Endometrium (tissue), 2 donors: ENCODE data around the gene FBRS.
"Not testable (repeated sequence)": the region's sequence is repeated elsewhere in the genome, so short reads cannot be mapped to it uniquely, and the experiment has no call there.

Source experiments
- FAIRE-seq: peaks from 2 replicates; lab custom pipeline; 2012; peaks lifted over from hg19 to GRCh38; lab: Jason Lieb, UNC
- donor health status: control.
- donor health status: control.

FBRS gene

DNA sequence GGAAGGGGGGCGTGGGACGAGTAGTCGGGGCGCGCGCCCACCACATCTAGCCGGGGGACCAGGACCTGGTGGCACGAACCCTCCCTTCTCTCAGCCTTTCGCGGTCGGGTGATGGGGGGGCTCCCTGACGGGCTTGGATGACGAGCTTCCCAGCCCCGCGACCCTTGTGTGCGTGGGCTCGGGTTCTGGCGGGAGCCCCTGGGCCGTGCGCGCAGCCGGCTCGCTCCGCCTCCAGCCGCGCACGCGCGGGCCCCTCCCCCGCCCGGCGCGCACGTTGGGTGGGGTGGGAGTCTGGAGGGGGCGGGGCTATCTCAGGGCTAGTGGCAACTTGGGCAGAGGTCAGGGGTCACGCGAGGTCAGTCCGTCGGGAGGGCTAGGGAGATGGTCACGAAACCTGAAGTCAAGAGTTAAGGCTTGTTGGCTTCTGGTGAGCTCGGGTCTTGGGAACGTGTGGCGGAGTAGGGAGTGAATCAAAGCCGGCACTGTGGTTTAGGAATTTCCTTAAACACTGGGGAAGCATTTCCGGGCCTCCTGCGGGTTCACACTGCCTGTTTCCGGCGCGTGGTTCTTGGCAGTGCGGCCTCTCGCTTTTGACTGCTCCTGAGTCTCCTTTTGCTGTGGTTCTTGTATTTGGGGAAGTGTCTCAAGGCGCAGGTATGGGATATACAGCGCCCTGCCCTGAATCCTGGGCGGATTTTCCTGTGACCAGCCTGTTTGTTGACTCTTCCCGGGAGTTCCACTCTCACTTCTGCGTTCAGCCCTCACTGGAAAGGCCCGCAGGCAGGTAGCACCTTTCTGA is 40.8 kb downstream of the FBRS start, which contains the start of gene SRCAP:
TSS of gene SRCAP (plus strand) at position 356 of the 799 bp plus-strand sequence. CDS start 1,654 bp downstream, outside the sequence.
- FAIRE-seq, result no peak

DNA sequence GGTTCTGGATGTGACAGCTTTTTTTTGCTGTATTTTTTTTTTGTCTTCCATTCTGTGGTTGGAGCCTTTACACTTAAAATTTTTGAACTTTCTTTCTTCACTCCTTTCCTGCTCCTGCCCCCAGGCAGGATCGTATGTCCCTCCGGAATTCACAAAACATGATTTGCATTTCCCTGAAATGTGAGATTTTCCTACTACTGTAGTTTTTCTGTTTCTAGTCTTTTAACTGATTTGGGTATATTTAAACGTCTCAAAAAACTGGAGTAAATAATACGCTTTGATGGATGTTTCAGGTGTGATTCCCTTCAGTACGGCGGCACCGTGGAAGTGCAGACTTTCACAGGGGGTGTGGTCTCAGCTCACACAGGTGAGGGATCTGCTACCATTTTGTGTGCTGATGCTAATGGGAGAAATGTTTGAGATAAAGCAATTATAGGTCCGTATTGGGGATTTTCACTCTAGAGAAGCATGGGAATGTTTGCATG is 41.4 kb downstream of the FBRS start:
- no peak for FAIRE-seq

DNA sequence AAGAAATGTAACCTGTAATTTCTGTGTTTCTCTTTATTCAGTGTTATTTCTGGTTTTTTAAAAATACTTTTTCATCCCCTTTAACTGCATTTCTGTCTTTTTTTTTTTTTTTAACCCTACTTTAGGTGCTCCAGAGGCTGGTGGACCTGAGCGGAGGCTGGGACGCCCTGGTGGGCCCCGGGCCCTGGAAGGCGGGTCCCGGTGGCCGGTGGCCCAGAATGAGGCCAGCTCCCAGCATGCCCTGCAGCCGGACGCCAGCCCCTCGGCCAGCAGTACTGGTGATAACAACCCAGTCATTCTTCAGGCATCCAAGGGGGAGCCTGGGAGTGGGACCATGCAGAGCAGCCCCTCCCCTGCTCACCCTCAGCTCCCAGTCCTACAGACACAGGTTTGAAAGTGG is 42.3 kb downstream of the FBRS start:
- no peak for FAIRE-seq

DNA sequence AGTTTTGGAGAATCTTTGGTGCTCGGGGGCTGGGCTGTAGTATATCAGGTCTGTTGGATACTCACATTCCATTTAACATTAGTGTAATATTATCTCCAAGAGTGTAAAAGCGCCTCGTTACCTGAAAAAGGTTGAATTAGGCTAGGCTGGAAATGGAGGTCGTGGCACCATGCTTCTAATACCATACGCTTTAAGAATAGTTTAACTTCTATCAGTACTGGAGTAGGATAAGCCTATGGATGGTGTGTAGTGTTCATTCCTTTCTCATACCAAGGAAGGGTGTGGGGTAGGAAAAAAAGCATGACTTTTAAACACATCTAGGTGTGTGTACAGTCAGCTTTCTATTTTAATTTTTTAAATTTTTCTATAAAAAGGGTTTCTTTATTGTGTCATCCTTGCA is 42.7 kb downstream of the FBRS start:
- no peak for FAIRE-seq

DNA sequence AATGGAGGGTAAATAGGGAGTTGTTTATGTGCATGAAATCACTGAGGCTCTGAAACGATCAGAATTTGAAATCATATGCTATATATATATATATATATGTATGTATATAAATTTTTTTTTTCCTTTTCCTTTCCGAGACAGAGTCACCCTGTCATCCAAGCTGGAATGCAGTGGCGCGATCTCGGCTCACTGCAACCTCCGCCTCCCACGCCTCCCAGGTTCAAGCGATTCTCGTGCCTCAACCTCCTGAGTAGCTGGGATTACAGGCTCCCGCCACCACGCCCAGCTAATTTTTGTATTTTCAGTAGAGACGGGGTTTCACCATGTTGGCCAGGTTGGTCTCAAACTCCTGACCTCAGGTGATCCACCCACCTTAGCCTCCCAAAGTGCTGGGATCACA is 44.8 kb downstream of the FBRS start:
- FAIRE-seq, result not testable (repeated sequence)

DNA sequence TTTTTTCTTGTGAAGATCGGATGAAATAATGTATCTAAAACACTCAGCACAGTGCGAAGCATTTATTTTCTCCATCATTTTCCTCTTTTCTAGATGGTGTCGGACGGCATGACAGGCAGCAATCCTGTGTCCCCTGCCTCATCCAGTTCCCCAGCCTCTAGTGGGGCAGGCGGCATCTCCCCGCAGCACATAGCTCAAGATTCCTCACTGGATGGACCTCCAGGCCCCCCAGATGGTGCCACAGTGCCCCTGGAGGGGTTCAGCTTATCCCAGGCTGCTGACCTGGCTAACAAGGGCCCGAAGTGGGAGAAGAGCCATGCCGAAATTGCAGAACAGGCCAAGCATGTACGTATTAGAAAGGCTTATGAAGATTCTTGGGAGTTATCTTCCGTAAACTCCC is 45.7 kb downstream of the FBRS start:
- FAIRE-seq, result no peak

DNA sequence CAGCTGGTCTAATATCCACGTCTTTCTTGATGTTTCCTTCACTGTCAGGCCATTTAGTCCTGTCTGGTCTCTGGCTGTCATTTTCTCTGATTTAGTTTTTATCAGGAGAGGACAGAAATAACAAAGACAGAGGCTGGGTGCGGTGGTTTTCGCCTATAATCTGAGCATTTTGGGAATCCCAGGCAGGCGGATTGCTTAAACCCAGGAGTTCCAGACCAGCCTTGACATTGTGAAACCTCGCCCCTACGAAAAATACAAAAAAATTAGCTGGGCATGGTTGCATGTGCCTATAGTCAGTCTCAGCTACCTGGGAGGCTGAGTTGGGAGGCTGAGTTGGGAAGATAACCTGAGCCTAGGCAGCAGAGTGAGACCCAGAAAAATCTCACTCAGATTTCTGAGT is 47.8 kb downstream of the FBRS start:
- no peak for FAIRE-seq

DNA sequence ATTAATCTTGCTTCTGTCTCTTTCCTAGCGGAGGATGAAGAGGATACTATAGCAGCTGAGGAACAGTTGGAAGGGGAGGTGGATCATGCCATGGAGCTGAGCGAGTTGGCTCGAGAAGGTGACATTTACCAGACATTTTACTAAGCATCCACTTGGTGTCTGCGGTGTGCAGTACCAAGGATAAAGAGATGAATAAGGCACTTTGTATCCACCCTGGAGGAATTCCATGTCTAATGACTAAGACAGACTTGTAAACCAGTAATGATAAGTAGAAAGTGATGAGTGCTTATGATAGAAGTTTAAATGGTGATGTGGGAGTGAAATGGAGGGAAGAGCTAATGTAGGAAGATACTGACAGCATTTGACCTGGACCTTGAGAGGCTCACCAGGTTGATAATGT is 52.7 kb downstream of the FBRS start:
- no peak for FAIRE-seq

DNA sequence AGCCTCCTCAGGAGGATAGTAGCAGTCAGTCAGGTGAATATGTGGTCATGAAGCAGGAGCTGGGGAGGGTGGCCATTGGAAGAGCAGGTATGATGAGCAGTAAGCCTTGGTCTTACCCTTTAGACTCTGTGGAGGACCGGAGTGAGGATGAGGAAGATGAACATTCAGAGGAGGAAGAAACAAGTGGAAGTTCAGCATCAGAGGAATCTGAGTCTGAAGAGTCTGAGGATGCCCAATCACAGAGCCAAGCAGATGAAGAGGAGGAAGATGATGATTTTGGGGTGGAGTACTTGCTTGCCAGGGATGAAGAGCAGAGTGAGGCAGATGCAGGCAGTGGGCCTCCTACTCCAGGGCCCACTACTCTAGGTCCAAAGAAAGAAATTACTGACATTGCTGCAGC is 53.5 kb downstream of the FBRS start:
- no peak for FAIRE-seq

DNA sequence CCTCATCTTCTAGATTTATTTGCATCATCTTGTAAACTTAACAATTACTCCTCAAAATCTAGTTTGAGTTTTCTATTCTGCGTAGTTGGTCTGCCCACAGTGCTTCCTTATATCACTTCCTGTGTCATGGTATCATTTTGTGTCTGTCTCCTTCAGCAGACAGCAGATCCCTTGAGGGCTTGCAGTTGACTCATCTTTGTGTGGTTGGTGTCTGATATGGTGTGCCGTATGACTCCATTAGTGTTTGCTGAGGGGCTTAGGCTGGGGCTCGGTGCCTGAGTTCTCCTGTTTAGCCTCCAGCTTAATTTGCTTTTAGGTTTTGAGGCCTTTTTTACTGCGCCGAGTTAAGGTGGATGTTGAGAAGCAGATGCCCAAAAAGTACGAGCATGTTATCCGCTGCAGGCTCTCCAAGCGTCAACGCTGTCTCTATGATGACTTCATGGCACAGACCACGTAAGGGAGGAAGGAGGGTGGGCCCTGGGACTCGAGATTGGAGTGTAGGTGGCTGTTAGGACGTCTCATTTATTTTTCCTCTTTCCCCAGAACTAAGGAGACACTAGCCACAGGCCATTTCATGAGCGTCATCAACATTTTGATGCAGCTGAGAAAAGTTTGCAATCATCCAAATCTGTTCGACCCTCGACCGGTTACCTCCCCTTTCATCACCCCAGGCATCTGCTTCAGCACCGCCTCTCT is 57.7 kb downstream of the FBRS start:
- FAIRE-seq, result no peak

DNA sequence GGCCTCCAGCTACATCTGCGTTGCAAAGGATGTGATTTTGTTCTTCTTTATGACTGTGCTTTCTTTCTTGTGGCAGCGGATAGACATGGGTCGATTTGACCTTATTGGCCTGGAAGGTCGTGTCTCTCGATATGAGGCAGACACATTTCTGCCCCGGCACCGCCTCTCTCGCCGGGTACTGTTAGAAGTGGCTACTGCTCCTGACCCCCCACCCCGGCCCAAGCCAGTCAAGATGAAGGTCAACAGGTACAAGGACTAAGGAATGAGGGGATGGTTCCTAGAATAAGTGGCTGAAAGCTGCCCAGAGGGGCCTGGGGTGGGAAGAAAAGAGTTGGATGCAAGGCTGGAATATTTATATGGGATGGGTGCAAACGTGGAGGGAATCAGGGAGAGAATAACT is 61.9 kb downstream of the FBRS start:
- FAIRE-seq, result no peak
